Mammary epithelial cell (primary cell): Measurements from ENCODE around the gene RETSAT.

Experiments used
- CTCF ChIP-seq, 2 donors: IDR thresholded peaks in 1 of 2; conservative IDR thresholded peaks in 1 of 2; 2 replicates each; pipeline ENCODE4 v1.5.1; 2011 to 2012; ENCODE audit warnings: inconsistent platforms in 2 of 2, low read length in 2 of 2, mild to moderate bottlenecking in 2 of 2, control low read depth in 1 of 2, low read depth in 1 of 2; ENCODE audit not compliant: insufficient read depth in 1 of 2; ENCODE audit errors: extremely low read depth in 1 of 2
- EZH2 ChIP-seq: IDR thresholded peaks from 2 replicates; pipeline ENCODE4 v1.6.1; 2012; ENCODE audit warnings: low read length, inconsistent platforms, borderline replicate concordance

- no peak for TF ChIP-seq CTCF (conservative IDR thresholded peaks at IDR 0.05 in 1 of 2, IDR thresholded peaks at IDR 0.05 in 1 of 2; ENCODE audit: extremely low read depth in 1 of 2, insufficient read depth in 1 of 2, low read depth in 1 of 2, low read length in 2 of 2)
- no peak for TF ChIP-seq EZH2
These were observed 714 bp upstream of the RETSAT start for GRCh38 chr2:85355073-85355410.
